Stimulated activated CD8-positive, alpha-beta memory T cell treated with anti-CD3 and anti-CD28 coated beads, Interleukin-7, amount 100 ng/mL, for 48 hours (primary cell): ENCODE measurements around the gene CNOT8.
"Not testable (repeated sequence)": the region's sequence is repeated elsewhere in the genome, so short reads cannot be mapped to it uniquely, and the experiment has no call there.

Experiments
- DNase-seq, 2 donors: peaks; one replicate each; pipeline ENCODE4 v3.0.0-alpha.2; 2020; ENCODE audit warnings: low read depth in 1 of 2; ENCODE audit errors: extremely low read depth in 1 of 2

The CNOT8 gene

GRCh38 chr5:154834053-154834452 lies 24.4 kb upstream of the CNOT8 start:
- no peak for DNase-seq

GRCh38 chr5:154835701-154836052 lies 22.8 kb upstream of the CNOT8 start:
- not testable (repeated sequence) for DNase-seq

DNA sequence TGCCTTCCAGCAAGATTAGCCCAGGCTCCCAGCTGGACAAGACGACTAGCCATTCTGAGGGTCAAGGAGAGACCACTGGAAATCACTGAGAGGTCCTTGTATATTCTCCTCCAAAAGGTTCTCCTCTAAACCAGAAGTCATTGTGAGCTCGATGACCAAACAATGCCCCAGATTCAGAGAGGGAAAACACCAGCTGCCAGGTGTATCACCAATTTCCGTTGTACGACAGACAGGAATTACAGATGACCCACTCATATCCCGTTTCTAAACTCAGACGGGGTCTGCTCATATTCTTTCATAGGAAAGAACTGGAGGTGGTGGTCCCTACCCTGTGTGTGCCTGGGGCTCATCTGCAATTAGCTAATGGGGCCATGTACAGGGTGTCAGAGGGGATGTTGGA lies 22.2 kb upstream of the CNOT8 start:
- DNase-seq = no peak

DNA sequence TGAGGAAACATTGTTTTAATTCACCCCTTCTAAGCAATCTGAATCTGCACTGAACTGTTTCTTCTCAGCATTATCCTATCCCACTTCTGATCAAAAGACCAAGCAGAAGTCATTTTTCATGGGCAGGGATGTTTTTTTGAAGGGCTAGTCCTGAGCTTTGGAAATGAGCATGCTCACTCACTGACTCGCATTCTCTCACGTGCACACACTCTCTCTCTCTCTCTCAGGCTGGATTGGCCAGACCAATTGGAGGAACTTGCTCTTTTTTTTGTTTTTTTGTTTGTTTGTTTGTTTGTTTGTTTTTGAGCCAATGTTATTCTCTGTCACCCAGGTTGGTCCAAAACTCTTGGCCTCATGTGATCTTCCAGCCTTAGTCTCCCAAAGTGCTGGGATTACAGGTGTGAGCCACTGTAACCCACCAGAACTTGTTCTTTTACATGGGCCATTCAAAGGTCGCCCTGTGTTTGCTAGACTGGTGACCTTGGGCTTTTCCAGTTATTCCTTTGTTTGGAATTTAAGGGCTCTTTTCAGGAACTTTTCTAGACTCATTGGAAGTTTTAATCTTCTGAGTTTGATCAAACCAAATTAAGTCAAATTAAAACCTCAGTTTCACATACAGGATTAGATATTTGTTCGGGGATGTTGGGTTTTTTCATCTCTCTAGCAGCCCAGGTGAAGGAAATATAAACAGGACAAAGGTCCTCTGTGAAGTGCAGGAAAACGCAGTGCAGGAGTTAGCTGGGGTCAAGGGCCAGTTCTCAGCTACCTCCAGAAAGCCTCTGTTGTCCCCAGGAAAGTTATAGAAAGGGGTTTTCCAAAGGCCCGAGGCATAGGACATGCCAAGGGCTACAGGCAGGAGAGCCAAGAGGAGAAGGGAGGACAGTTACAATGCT lies 21.2 kb upstream of the CNOT8 start:
- DNase-seq = no peak

DNA sequence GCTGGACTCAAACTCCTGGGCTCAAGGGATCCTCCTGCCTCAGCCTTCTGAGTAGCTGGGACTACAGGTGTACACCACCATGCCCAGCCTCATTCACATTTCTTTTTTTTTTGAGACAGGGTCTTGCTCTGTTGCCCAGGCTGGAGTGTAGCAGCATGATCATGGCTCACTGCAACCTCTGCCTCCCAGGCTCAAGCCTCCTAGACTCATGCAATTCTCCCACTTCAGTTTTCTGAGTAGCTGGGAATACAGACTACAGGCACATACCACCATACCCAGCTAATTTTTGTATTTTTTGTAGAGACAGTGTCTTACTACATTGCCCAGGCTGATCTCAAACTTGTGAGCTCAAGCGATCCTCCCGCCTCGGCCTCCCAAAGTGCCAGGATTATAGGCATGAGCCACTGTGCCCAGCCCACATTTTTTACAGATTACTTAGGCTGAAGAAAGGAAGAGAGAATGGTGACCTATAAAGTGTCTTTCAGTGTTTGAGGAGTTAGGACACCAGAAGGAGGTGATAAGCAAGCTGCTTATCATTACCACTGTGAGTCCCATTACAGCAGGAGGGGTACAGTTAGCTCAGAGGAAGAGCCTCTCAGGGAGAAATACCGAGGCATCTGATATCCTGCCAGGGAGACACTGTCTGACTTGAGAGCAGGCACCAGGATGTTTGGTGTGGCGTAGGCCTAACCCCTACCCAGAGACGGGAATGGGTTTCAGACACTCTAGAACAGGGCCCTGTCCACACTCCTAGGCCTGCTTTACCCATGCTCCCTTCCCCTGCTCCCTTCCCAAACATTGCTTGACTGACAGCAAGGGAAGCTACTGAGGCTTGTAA lies 17.8 kb upstream of the CNOT8 start:
- DNase-seq = no peak

- DNase-seq = no peak
These were observed 17.2 kb upstream of the CNOT8 start for GRCh38 chr5:154841273-154841661.

GRCh38 chr5:154842689-154843530 lies 15.5 kb upstream of the CNOT8 start:
- no peak for DNase-seq

- DNase-seq = no peak
These were observed 13.6 kb upstream of the CNOT8 start for GRCh38 chr5:154844809-154845208.

DNA sequence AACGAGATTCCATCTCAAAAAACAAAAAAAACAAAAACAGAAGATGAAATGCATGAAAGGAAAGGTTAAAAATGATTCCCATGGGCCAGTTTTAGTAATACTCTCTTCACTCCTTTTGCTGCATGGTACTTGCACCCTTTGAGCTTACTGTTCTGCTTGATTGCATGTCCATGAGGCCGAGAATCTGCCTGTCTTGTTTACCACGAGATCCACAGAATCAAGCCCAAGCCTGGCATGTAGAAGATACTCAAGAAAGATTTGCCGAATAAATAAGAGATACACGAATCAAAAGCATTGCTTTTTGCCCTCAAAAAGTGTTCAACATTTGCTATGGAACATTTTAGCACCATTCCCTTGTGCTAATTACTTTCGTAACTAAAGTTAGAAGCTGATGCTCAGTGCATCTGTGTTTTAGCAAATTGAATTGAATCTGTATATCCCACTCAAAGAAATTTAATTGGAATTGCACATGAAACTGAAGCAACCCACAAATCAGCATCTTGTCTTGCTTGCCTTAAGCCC lies 9.1 kb upstream of the CNOT8 start:
- DNase-seq = no peak

- no peak for DNase-seq
These were observed 8.6 kb upstream of the CNOT8 start for GRCh38 chr5:154849791-154850201.

DNA sequence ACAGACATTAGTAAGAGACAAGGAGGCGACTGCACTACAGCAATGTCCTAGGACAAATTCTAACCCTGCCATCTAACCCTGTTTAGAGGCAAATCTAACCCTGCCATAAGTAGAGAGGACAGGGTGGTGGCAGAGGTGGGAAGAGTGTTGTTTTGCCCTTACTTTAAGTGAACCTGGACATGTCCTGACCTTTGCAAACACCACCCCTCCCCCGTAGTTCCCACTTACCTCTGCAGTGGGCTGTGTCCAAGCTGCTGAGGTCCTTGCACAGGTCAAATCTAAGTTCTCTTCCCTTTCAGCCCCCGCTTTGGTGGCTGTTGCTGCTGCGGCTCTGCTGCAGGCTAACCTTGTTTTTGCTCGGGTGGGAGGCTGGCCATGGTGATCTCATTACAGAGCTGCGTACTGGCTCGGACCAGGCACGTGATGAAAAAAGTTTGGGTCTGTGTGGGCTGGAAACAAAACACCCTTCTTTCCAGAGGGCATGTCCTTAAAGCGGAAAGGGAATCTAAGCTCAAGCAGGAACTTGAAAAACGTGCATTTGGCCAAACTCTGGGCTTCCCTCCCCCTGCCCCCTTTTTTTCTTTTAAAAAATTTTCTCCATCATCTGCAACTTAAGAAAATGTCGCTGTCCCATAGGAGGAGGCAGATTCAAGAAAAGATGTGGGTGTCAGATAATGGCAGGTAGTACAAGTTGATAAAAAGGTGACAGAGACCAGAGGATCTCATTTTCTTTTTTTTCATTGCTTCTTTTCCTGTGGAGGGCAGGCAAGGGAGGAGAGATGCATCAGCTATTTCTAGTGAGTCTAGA lies 8.0 kb upstream of the CNOT8 start, which contains the start of gene FAXDC2:
Gene FAXDC2 (minus strand): TSS at position 349 of the 808 bp plus-strand sequence. CDS start 12,425 bp downstream, outside the sequence.
- no peak for DNase-seq

DNA sequence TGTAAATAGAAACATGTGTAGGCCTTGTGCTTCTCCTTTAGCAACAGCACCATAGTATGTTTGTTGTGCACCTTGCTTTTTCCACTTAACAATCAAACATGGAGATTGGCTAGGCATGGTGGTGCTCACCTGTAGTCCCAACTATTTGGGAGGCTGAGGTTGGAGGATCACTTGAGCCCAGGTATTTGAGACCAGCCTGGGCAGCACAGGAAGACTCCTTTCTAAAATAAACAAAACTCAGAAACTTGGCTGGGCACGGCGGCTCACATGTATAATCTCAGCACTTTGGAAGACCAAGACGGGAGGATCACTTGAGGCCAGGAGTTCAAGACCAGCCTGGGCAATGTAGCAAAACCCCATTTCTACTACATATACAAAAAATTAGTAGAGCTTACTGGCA lies 7.1 kb upstream of the CNOT8 start:
- DNase-seq = no peak

- DNase-seq = peak; percentile 66 to 85
These were observed 714 bp upstream of the CNOT8 start for GRCh38 chr5:154857530-154858296.

DNA sequence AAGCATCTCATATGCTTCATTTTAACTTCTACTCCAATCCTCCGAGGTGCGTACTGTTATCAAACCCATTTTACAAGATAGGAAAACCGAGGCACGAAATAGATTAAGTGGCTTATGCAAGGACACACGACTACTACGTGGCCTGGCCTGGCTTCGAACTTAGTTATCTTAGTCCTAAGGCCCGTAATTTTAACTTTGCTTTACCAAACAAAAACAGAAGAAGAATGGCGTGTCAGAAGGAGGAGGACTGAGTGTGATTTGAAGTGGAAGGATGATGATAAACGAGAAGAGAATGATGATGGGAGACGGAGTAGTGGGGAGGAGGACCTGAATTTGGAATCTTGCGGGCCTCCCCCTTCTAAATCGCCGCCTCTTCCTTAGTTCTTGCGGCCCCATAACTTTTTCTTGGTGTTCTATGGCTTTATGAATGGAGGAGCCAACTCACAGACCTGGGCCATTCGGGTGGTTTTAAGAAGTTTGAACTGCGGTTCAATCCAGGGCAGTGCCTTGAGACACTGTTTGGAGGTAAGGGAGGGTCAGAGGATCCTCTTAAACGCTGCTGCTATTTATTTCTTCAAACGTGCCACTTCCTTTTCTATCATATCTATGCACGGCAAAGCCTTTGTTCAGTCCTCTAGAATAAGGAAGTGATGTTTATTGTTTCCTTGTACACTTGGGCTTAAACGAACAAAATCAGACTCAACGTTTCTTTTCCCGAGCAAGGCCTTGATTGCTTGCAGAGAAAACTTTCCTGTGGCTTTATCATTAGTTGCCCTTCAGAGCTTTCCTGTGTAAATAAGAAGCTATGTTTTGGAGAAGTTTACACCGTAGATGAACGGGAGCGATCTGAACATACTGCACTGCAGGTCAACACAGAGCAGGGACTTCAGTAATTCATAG lies 795 bp downstream of the CNOT8 start:
- DNase-seq = no peak

DNA sequence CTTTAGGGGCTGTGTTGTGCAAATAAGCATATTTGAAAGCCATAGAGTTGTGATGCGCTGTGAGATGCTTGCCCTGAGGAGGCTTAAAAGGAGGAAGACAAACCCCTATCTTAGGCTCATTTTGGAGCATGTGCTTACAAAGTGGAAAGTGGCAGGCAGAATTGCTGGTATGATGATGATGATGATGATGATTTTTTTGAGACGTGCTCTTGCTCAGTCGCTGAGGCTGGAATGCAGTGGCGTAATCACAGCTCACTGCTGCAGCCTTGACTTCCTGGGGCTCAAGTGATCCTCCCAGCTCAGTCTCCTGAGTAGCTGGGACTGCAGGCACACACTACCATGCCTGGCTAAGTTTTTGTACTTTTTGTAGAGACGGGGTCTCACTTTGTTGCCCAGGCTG lies 1.7 kb downstream of the CNOT8 start:
- DNase-seq = no peak

DNA sequence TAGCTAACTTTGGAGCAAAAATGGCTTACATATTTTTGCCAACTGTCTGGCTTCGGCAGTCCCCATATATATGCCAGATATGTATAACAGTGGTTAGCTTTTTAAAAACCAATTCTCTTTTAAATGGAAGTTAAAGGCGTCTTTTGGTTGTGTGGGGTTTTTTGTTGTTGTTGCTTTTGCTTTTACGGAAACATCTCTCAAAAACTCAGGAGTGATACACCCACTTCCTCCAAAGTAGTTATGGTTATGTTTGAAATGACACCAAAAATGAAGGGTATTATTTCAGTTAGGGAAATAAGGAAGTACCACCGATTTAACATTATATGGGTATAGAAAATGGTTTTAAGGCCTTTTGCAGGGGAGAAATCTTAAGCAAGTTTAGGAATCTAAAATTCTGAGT lies 2.3 kb downstream of the CNOT8 start:
- DNase-seq = no peak

DNA sequence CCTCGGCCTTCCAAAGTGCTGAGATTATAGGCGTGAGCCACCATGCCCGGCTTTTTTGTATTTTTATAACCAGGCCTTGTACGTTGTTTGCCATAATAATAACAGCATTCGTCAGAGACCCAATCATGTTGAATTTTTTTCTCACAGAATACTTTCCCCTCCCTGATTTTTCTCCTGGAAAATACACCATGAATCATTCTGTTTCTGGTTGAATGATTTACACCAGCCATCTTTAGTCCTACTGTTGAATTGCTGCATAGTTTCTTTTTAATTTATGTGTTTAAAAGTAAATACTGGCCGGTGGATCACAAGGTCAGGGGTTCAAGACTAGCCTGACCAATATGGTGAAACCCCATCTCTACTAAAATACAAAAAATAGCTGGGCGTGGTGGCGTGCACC lies 3.5 kb downstream of the CNOT8 start:
- DNase-seq = no peak

DNA sequence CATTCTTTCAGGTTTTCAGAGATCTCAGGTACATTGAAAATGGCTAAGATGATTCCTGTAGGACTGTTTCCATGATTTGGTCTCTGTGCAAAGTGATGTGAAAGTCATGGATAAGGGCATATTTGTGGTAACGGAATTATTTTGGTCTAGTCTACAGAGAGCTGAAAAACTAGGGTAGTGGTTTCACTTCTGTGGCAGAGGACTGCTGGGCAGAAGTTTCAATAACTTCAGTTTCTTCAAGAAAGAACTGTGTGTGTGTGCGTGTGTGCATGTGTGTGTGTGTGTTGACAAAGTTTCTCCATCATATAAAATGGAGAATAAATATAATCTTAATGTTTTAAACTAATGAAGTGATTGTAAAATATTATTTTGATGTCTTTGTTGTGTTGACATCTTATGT lies 4.3 kb downstream of the CNOT8 start:
- no peak for DNase-seq
